ENCODE data around the gene NEIL3. TPM values are rescaled to one million over a fixed set of nuclear protein-coding genes. Genes with fewer than 3 reads are reported as not detected.

The NEIL3 gene
- total RNA-seq, 1 experiment from 2014 or later = 6.3 TPM

GRCh38 chr4:177287255-177287654 lies 22.4 kb upstream of the NEIL3 start:
- Histone ChIP-seq H4K91ac (ENCODE audit: insufficient read length, low read depth, low read length) (no peak overlapping the region), H3K27ac (ENCODE audit: insufficient read length, low read depth, low read length) (no peak overlapping the region), H3K4me2 (ENCODE audit: insufficient read depth, insufficient read length, low read length) (no peak overlapping the region), H2BK15ac (ENCODE audit: low read depth, low read length) (no peak overlapping the region), H2BK20ac (ENCODE audit: low read depth, low read length, poor library complexity, severe bottlenecking) (no peak overlapping the region), H2AK5ac (ENCODE audit: insufficient read length, low read length) (no peak overlapping the region), H3K9ac (ENCODE audit: extremely low read depth, insufficient read length, low read length) (no peak overlapping the region), H3K79me1 (ENCODE audit: insufficient read depth, low read depth, low read length, poor library complexity, severe bottlenecking) (no peaks in the 10 kb centered on the region), H3K56ac (ENCODE audit: insufficient read length, low read depth, low read length) (no peak overlapping the region), H2BK12ac (ENCODE audit: insufficient read length, low read depth, low read length) (no peak overlapping the region), H3K4me1 (ENCODE audit: insufficient read depth, low read length) (no peaks in the 10 kb centered on the region), H4K20me1 (ENCODE audit: control insufficient read depth, insufficient read depth, insufficient read length) (no peaks in the 10 kb centered on the region), H4K8ac (replicated peaks; ENCODE audit: insufficient read length, low read depth, low read length) (no peak overlapping the region), H3K23ac (ENCODE audit: insufficient read length, low read depth, low read length) (no peak overlapping the region), H3K9me3 (ENCODE audit: control insufficient read depth, low read depth, low read length) (no peaks in the 10 kb centered on the region), H3K27me3 (ENCODE audit: insufficient read depth, low read length) (no peaks in the 10 kb centered on the region), H3K4ac (ENCODE audit: low read depth, low read length) (no peak overlapping the region), H3K14ac (ENCODE audit: insufficient read depth, low read length) (no peak overlapping the region), H4K5ac (ENCODE audit: insufficient read length, low read depth, low read length) (no peak overlapping the region), H2BK120ac (ENCODE audit: low read depth, low read length, poor library complexity, severe bottlenecking) (no peak overlapping the region), H3K23me2 (ENCODE audit: insufficient read length, low read depth, low read length, poor library complexity, severe bottlenecking) (no peaks in the 10 kb centered on the region), H3T11ph (ENCODE audit: low read length) (no peak overlapping the region), H3K18ac (ENCODE audit: insufficient read length, low read depth, low read length) (no peak overlapping the region), H2AFZ (ENCODE audit: low read length) (no peak overlapping the region), H3K79me2 (ENCODE audit: insufficient read depth, low read length) (no peaks in the 10 kb centered on the region), H2BK5ac (ENCODE audit: insufficient read length, low read length) (no peak overlapping the region)
- TF ChIP-seq CTCF (conservative IDR thresholded peaks at IDR 0.05) = no peak
- H3K4me3 Mint-ChIP-seq = no peak overlapping the region
- DNase-seq = no peak
- no peaks in the 10 kb centered on the region for H3K9me3 Mint-ChIP-seq
- H3K4me1 Mint-ChIP-seq = no peaks in the 10 kb centered on the region
- no CpG with 5 or more reads among the region's 1 CpG for WGBS (ENCODE audit: extremely low coverage, insufficient read length, low lambda C conversion rate)
- H3K27me3 Mint-ChIP-seq (ENCODE audit: low read depth) = no peaks in the 10 kb centered on the region
- H3K27ac Mint-ChIP-seq = peak overlapping the region in 1 of 3 experiments; percentile 87; a peak in 1 of 7 replicates
- no peaks in the 10 kb centered on the region for H3K36me3 Mint-ChIP-seq (ENCODE audit: insufficient read depth in 1 of 3, low read depth in 3 of 3)

All from H9 (cell line).